ENCODE data around the gene ALLC. TPM values are rescaled to one million over a fixed set of nuclear protein-coding genes. Genes with fewer than 3 reads are reported as not detected.
"Not testable (repeated sequence)": the region's sequence is repeated elsewhere in the genome, so short reads cannot be mapped to it uniquely, and the experiment has no call there.

The ALLC gene
- total and polyA plus RNA-seq, 10 of the 15 experiments (the other 5 are each of a cell fraction or from before 2014, with no cell fraction given) = 0.05 TPM; not detected in 9

GRCh38 chr2:3616435-3617197 lies 41.4 kb upstream of the ALLC start:
- H3K27ac ChIP-seq (ENCODE audit: control insufficient read depth, insufficient read depth); SMC1A ChIA-PET (ENCODE audit: uncharacterized antibody, unreplicated experiment); FAIRE-seq; POLR2A ChIA-PET; H3K27me3 ChIP-seq (replicated peaks in 1 of 2; ENCODE audit: control insufficient read depth in 2 of 2, insufficient read depth in 2 of 2, low read length in 1 of 2); ATAC-seq; H2AFZ ChIP-seq (ENCODE audit: control insufficient read depth, low read depth, low read length); DNase-seq (ENCODE audit: low read depth, low spot score); BruUV-seq (replicated peaks); RAD21 ChIA-PET (ENCODE audit: unreplicated experiment); H3K4me3 ChIP-seq; H3K4me2 ChIP-seq (ENCODE audit: control insufficient read depth, insufficient read depth); H3K9me3 ChIP-seq (replicated peaks; ENCODE audit: control insufficient read depth, insufficient read depth, low read length); CTCF ChIA-PET; H3K36me3 ChIP-seq (ENCODE audit: control insufficient read depth in 2 of 2, insufficient read depth in 2 of 2, low read length in 1 of 2); H3K4me1 ChIP-seq (ENCODE audit: control insufficient read depth, insufficient read depth, low read length); intact Hi-C loops (cut with micrococcal nuclease; ENCODE audit: unreplicated experiment); in situ Hi-C loops (cut with MboI); H4K20me1 ChIP-seq (ENCODE audit: control insufficient read depth, insufficient read depth); H3K79me2 ChIP-seq (ENCODE audit: control insufficient read depth, insufficient read depth, low read length); H3K9ac ChIP-seq (ENCODE audit: control insufficient read depth, insufficient read depth, low read length): not testable (repeated sequence)
- WGBS (ENCODE audit: insufficient coverage, insufficient replicate concordance, low lambda C conversion rate, missing lambda C conversion rate) = 85% methylated on average over 17 of the region's 25 CpGs

- Histone ChIP-seq H4K20me1 (ENCODE audit: control insufficient read depth, insufficient read depth) (no peaks in the 10 kb centered on the region), H3K27ac (ENCODE audit: control insufficient read depth, insufficient read depth) (no peak overlapping the region), H3K9me3 (replicated peaks; ENCODE audit: control insufficient read depth, insufficient read depth, low read length) (no peaks in the 10 kb centered on the region; the same call in 2 of the 3 replicates), H3K27me3 (replicated peaks in 1 of 2; ENCODE audit: control insufficient read depth in 2 of 2, insufficient read depth in 2 of 2, low read length in 1 of 2) (no peaks in the 10 kb centered on the region), H2AFZ (ENCODE audit: control insufficient read depth, low read depth, low read length) (no peak overlapping the region), H3K9ac (ENCODE audit: control insufficient read depth, insufficient read depth, low read length) (no peak overlapping the region), H3K4me1 (ENCODE audit: control insufficient read depth, insufficient read depth, low read length) (no peaks in the 10 kb centered on the region), H3K36me3 (ENCODE audit: control insufficient read depth in 2 of 2, insufficient read depth in 2 of 2, low read length in 1 of 2) (no peaks in the 10 kb centered on the region), H3K4me3 (no peak overlapping the region), H3K4me2 (ENCODE audit: control insufficient read depth, insufficient read depth) (no peak overlapping the region), H3K79me2 (ENCODE audit: control insufficient read depth, insufficient read depth, low read length) (no peaks in the 10 kb centered on the region)
- in situ Hi-C loops (cut with MboI) = no loop called here
- POLR2A ChIA-PET = no interaction called here
- DNase-seq (ENCODE audit: low read depth, low spot score) (no peak), ATAC-seq (no peak), FAIRE-seq (no peak)
- CTCF ChIA-PET = no interaction called here
- BruUV-seq (replicated peaks) = no TSS peak
- RAD21 ChIA-PET (ENCODE audit: unreplicated experiment) = no interaction called here
- whole genome bisulfite sequencing (ENCODE audit: insufficient coverage, insufficient replicate concordance, low lambda C conversion rate, missing lambda C conversion rate) = 90% methylated on average over 20 of the region's 21 CpGs
- SMC1A ChIA-PET (ENCODE audit: uncharacterized antibody, unreplicated experiment) = no interaction called here
- intact Hi-C loops (cut with micrococcal nuclease; ENCODE audit: unreplicated experiment) = no loop called here
- no peak for TF ChIP-seq MTA3 (IDR thresholded peaks at IDR 0.05; ENCODE audit: borderline replicate concordance, low read length)
- TF ChIP-seq MLLT1 (IDR thresholded peaks at IDR 0.05) = no peak
- TF ChIP-seq NRF1 (conservative IDR thresholded peaks at IDR 0.05; ENCODE audit: low read depth, low read length) = no peak
- no peak for TF ChIP-seq CEBPZ (IDR thresholded peaks at IDR 0.05; ENCODE audit: low read depth, low read length)
- TF ChIP-seq FOXM1 (IDR thresholded peaks at IDR 0.05; ENCODE audit: low read depth, low read length) = no peak
- no peak for TF ChIP-seq E2F8 (IDR thresholded peaks at IDR 0.05; ENCODE audit: low read depth, partially characterized antibody)
- TF ChIP-seq SMAD1 (IDR thresholded peaks at IDR 0.05; ENCODE audit: low read depth, partially characterized antibody) = no peak
These were observed 40.7 kb upstream of the ALLC start for GRCh38 chr2:3617198-3617890.

Measured in GM12878 (cell line).